Measurements from ENCODE around the gene KIF26B.

The KIF26B gene

DNA sequence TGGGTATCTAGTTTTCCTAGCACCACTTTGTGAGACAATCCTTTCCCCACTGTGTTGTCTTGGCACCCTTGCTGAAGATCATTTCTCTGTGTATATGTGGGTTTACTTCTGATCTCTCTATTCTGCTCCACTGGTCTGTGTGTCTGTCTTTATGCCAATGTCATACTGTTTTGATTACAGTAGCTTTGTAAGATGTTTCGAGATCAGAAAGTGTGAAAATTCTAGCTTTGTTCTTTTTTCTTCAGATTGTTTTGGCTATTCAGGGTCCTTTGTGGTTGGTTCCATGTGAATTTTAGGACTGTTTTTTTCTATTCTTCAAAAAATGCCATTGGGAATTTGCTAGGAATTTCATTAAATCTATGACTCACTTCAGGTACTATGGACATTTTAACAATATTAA lies 116.2 kb downstream of the KIF26B start:
- Histone ChIP-seq H3K27ac (no peak overlapping the region), H3K4me3 (ENCODE audit: low read depth, low read length) (no peak overlapping the region), H3K27me3 (replicated peaks) (no peaks in the 10 kb centered on the region), H3K36me3 (replicated peaks) (no peaks in the 10 kb centered on the region)
- TF ChIP-seq, protein P1, sequence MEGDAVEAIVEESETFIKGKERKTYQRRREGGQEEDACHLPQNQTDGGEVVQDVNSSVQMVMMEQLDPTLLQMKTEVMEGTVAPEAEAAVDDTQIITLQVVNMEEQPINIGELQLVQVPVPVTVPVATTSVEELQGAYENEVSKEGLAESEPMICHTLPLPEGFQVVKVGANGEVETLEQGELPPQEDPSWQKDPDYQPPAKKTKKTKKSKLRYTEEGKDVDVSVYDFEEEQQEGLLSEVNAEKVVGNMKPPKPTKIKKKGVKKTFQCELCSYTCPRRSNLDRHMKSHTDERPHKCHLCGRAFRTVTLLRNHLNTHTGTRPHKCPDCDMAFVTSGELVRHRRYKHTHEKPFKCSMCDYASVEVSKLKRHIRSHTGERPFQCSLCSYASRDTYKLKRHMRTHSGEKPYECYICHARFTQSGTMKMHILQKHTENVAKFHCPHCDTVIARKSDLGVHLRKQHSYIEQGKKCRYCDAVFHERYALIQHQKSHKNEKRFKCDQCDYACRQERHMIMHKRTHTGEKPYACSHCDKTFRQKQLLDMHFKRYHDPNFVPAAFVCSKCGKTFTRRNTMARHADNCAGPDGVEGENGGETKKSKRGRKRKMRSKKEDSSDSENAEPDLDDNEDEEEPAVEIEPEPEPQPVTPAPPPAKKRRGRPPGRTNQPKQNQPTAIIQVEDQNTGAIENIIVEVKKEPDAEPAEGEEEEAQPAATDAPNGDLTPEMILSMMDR (IDR thresholded peaks at IDR 0.05; ENCODE audit: low read depth, low read length, missing control alignments): no peak
- DNase-seq: no peak
- in situ Hi-C loops (cut with HindIII; ENCODE audit: low pct_ligation_motif_present, low sequenced_read_pairs): no loop called here

DNA sequence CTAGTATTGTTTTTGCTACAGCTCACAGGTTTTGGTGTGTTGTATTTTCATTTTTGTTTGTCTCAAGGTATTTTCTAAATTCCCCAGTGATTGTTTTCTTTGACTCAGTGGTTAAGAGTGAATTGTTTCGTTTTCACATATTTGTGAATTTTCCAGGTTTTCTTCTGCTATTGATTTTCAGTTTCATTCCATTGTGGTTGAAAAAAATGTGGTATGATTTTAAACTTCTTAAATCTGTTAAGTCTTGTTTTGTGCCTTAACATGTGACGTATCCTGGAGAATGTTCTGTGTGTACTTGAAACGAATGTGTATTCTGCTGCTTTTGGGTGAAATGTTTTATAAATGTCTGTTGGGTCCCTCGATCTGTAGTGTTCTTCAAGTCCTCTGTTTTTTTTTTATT lies 117.9 kb downstream of the KIF26B start:
- H3K27me3 ChIP-seq (replicated peaks): no peaks in the 10 kb centered on the region
- in situ Hi-C loops (cut with HindIII; ENCODE audit: low pct_ligation_motif_present, low sequenced_read_pairs): no loop called here
- DNase-seq: no peak
- H3K4me3 ChIP-seq (ENCODE audit: low read depth, low read length): no peak overlapping the region
- TF ChIP-seq, protein P1 (IDR thresholded peaks at IDR 0.05; ENCODE audit: low read depth, low read length, missing control alignments): no peak
- H3K27ac ChIP-seq: no peak overlapping the region
- H3K36me3 ChIP-seq (replicated peaks): no peaks in the 10 kb centered on the region

DNA sequence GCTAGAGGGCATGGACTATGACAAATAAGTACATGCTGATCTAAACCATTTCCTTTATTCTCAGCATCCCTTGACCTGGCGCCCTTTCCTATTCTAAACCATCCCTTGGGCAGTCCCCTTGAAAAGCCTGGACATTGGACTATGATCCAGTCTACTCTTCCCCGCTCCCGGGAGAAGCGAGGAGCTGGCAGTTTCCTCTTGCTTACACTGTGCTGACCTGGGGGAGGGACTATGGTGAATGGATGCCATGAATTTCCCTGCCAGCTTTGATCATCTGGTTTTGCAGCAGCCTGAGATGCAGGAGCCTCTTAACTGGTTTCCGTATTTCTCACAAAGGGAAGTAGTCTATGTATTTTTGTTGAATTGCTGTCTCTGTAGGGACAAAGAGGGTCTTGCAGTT lies 121.7 kb downstream of the KIF26B start:
- Histone ChIP-seq H3K27ac (no peak overlapping the region), H3K27me3 (replicated peaks) (no peaks in the 10 kb centered on the region), H3K4me3 (ENCODE audit: low read depth, low read length) (no peak overlapping the region), H3K36me3 (replicated peaks) (no peaks in the 10 kb centered on the region)
- in situ Hi-C loops (cut with HindIII; ENCODE audit: low pct_ligation_motif_present, low sequenced_read_pairs): no loop called here
- TF ChIP-seq, protein P1 (IDR thresholded peaks at IDR 0.05; ENCODE audit: low read depth, low read length, missing control alignments): no peak
- no peak for DNase-seq

DNA sequence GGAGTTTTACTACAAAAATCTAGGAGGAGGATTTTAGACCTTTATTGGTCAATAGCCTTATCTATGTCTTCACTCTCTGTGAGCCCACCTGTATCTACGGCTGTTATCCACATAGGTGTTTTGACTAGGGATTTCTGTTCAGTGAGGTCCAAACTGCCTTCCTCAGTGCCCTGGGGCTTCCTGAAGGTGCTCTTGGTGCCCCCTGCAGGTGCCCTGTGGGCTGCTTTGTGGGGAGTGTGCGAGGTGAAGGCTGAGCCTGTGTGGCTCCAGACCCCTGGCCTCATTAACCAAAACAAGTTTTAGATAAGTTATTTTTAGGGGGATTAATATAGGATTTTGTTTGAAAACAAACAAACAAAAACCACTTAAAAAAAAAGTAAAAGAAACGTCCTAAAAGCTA lies 122.5 kb downstream of the KIF26B start:
- Histone ChIP-seq H3K36me3 (replicated peaks) (no peaks in the 10 kb centered on the region), H3K27ac (no peak overlapping the region), H3K4me3 (ENCODE audit: low read depth, low read length) (no peak overlapping the region), H3K27me3 (replicated peaks) (no peaks in the 10 kb centered on the region)
- TF ChIP-seq, protein P1 (IDR thresholded peaks at IDR 0.05; ENCODE audit: low read depth, low read length, missing control alignments): peak; percentile 35
- in situ Hi-C loops (cut with HindIII; ENCODE audit: low pct_ligation_motif_present, low sequenced_read_pairs): no loop called here
- no peak for DNase-seq

DNA sequence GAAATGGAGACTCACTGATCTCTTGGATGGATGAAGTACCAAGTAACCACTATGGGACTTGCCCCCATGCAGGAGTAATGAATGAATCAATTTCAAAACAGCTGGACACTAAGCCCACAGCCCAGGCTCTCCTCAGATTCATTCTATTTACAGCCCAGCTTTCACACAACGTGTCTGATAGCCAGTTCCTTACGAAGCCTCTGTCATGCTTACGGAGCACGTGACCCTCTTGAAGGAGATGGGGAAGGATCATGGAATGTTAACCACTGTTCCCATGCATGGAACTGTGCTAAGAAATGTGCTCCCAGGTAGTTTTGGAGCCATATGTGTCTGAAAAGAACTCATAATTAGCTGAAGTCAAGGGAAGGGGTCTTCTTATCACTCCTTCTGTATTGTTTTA lies 124.1 kb downstream of the KIF26B start:
- no peaks in the 10 kb centered on the region for H3K27me3 ChIP-seq (replicated peaks)
- no peak for DNase-seq
- no peaks in the 10 kb centered on the region for H3K36me3 ChIP-seq (replicated peaks)
- TF ChIP-seq, protein P1 (IDR thresholded peaks at IDR 0.05; ENCODE audit: low read depth, low read length, missing control alignments): no peak
- in situ Hi-C loops (cut with HindIII; ENCODE audit: low pct_ligation_motif_present, low sequenced_read_pairs): no loop called here
- H3K27ac ChIP-seq: no peak overlapping the region
- H3K4me3 ChIP-seq (ENCODE audit: low read depth, low read length): no peak overlapping the region

DNA sequence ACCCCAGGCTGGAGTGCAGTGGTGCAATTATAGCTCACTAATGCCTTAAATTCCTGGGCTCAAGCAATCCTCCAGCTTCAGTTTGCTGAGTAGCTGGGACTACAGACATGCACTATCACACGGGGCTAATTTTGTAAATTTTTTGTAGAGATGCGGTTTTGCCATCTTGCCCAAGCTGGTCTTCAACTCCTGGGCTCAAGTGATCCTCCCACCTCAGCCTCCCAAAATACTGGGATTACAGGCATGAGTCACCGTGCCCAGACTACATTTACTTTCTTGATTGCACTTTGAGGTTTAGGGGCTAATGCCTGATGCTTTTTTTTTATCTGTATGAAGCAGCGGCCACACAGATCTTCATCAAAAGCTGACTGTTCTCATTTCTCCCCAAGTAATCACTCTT lies 124.6 kb downstream of the KIF26B start:
- H3K4me3 ChIP-seq (ENCODE audit: low read depth, low read length): no peak overlapping the region
- no peaks in the 10 kb centered on the region for H3K36me3 ChIP-seq (replicated peaks)
- no peak for DNase-seq
- no peak overlapping the region for H3K27ac ChIP-seq
- TF ChIP-seq, protein P1 (IDR thresholded peaks at IDR 0.05; ENCODE audit: low read depth, low read length, missing control alignments): no peak
- H3K27me3 ChIP-seq (replicated peaks): no peaks in the 10 kb centered on the region
- in situ Hi-C loops (cut with HindIII; ENCODE audit: low pct_ligation_motif_present, low sequenced_read_pairs): no loop called here

Measured in brain microvascular endothelial cell (primary cell).